ENCODE results near the gene POLL. TPM values are rescaled to one million over a fixed set of nuclear protein-coding genes. Genes with fewer than 3 reads are reported as not detected.

Gene POLL
- total RNA-seq, 1 donor from 2014 or later: 17.4 TPM

GRCh38 chr10:101577121-101577871 lies 10.8 kb downstream of the POLL start:
- no peak for DNase-seq (ENCODE audit: missing footprints)

GRCh38 chr10:101576211-101576863 lies 11.7 kb downstream of the POLL start:
- intact Hi-C loops (cut with DNase I): no loop called here
- ATAC-seq (no peak), DNase-seq (ENCODE audit: missing footprints) (no peak)

More at GRCh38 chr10:101577121-101577871, 10.8 kb downstream of the POLL start:
- ATAC-seq: no peak
- intact Hi-C loops (cut with DNase I): no loop called here

- DNase-seq (ENCODE audit: missing footprints): no peak
- intact Hi-C loops (cut with DNase I): no loop called here
- ATAC-seq: no peak
These were observed 12.4 kb downstream of the POLL start for GRCh38 chr10:101575580-101576210.

GRCh38 chr10:101575091-101575490 lies 13.0 kb downstream of the POLL start:
- intact Hi-C loops (cut with DNase I): no loop called here
- ATAC-seq: no peak
- DNase-seq (ENCODE audit: missing footprints): no peak

GRCh38 chr10:101573885-101574753 lies 13.9 kb downstream of the POLL start:
- intact Hi-C loops (cut with DNase I): loop anchor here (5.0 kb wide), 1 partner anchor 302 kb away; no protein-coding TSS in a partner anchor
- DNase-seq (ENCODE audit: missing footprints): no peak
- no peak for ATAC-seq

- no peak for ATAC-seq
- intact Hi-C loops (cut with DNase I): loop anchor here (5.0 kb wide), 1 partner anchor 300 kb away; no protein-coding TSS in a partner anchor
- DNase-seq (ENCODE audit: missing footprints): no peak
These were observed 15.3 kb downstream of the POLL start for GRCh38 chr10:101572785-101573184.

- intact Hi-C loops (cut with DNase I): loop anchor here (5.0 kb wide), 1 partner anchor 300 kb away; no protein-coding TSS in a partner anchor
- no peak for DNase-seq (ENCODE audit: missing footprints)
- ATAC-seq: no peak
These were observed 15.9 kb downstream of the POLL start for GRCh38 chr10:101572126-101572525.

GRCh38 chr10:101571271-101571925 lies 16.7 kb downstream of the POLL start:
- intact Hi-C loops (cut with DNase I): loop anchor here (2.0 to 5.0 kb wide), 2 partner anchors 299 to 411 kb away; no protein-coding TSS in a partner anchor
- DNase-seq (ENCODE audit: missing footprints): no peak

GRCh38 chr10:101570428-101571270 lies 17.4 kb downstream of the POLL start:
- DNase-seq (ENCODE audit: missing footprints) (no peak), ATAC-seq (peak; percentile 12)
- intact Hi-C loops (cut with DNase I): loop anchor here (1.0 to 5.0 kb wide), 3 partner anchors 298 to 410 kb away; no protein-coding TSS in a partner anchor

More at GRCh38 chr10:101571271-101571925, 16.7 kb downstream of the POLL start:
- ATAC-seq: no peak

- peak; percentile 91 for DNase-seq (ENCODE audit: missing footprints)
- intact Hi-C loops (cut with DNase I): loop anchor here (1.0 to 10.0 kb wide), 4 partner anchors 275 to 409 kb away; no protein-coding TSS in a partner anchor
- peak; percentile 91 for ATAC-seq
These were observed 18.2 kb downstream of the POLL start for GRCh38 chr10:101569622-101570427.

GRCh38 chr10:101569323-101569621 lies 18.8 kb downstream of the POLL start:
- no peak for DNase-seq (ENCODE audit: missing footprints)

GRCh38 chr10:101568054-101568745 lies 19.9 kb downstream of the POLL start:
- ATAC-seq (no peak), DNase-seq (ENCODE audit: missing footprints) (no peak)
- intact Hi-C loops (cut with DNase I): loop anchor here (10.0 kb wide), 1 partner anchor 273 kb away; no protein-coding TSS in a partner anchor

More at GRCh38 chr10:101569323-101569621, 18.8 kb downstream of the POLL start:
- no peak for ATAC-seq
- intact Hi-C loops (cut with DNase I): loop anchor here (10.0 kb wide), 1 partner anchor 274 kb away; no protein-coding TSS in a partner anchor

GRCh38 chr10:101567165-101568006 lies 20.7 kb downstream of the POLL start:
- ATAC-seq (no peak), DNase-seq (ENCODE audit: missing footprints) (no peak)
- intact Hi-C loops (cut with DNase I): loop anchor here (10.0 kb wide), 1 partner anchor 273 kb away; no protein-coding TSS in a partner anchor

GRCh38 chr10:101566333-101567164 lies 21.5 kb downstream of the POLL start:
- intact Hi-C loops (cut with DNase I): loop anchor here (10.0 kb wide), 1 partner anchor 272 kb away; no protein-coding TSS in a partner anchor
- no peak for ATAC-seq
- DNase-seq (ENCODE audit: missing footprints): no peak

All from Right ventricle myocardium inferior (tissue), 1 donor.